Erythroblast (primary cell): ENCODE results near the gene TMEM106C.

ENCODE experiments used
- GATA1 ChIP-seq: IDR thresholded peaks from 2 replicates; pipeline ENCODE4 v1.6.1; 2011; ENCODE audit warnings: low read depth, mild to moderate bottlenecking, control low read depth, low read length, moderate library complexity
- POLR2A ChIP-seq: IDR thresholded peaks from 2 replicates; pipeline ENCODE4 v1.6.1; 2011; ENCODE audit warnings: mild to moderate bottlenecking, low read length

- no peak for TF ChIP-seq POLR2A
- no peak for TF ChIP-seq GATA1
These were observed 8.8 kb upstream of the TMEM106C start for GRCh38 chr12:47954467-47955045.
